ENCODE data around the gene C7orf25. TPM values are rescaled to one million over a fixed set of nuclear protein-coding genes. Genes with fewer than 3 reads are reported as not detected.

C7orf25 gene
- total and polyA plus RNA-seq, 3 experiments from 2014 or later = 2.5 to 5.2 (median 4.6) TPM

- H3K4me3 Mint-ChIP-seq = no peak overlapping the region
- H3K27ac ChIP-seq (ENCODE audit: low read depth, low read length) = no peak overlapping the region
- no peaks in the 10 kb centered on the region for H3K9me3 Mint-ChIP-seq
- peaks cover 5 to 70% (median 24%) of the 10 kb centered on the region in 3 donors for H3K36me3 Mint-ChIP-seq
- ChIA-PET POLR2A (no interaction called here), CTCF (interaction anchor here (2.3 kb wide), 1 partner anchor 10 kb away, joined by 5 read pairs; no protein-coding TSS in a partner anchor)
- H3K4me1 ChIP-seq (ENCODE audit: insufficient read depth, low read length) = peaks cover 28% of the 10 kb centered on the region
- H3K27me3 Mint-ChIP-seq = no peaks in the 10 kb centered on the region
- H3K9me3 ChIP-seq (ENCODE audit: low read length) = no peaks in the 10 kb centered on the region
- H3K27me3 ChIP-seq (ENCODE audit: insufficient read depth, low read length, poor library complexity, severe bottlenecking) = no peaks in the 10 kb centered on the region
- no peak overlapping the region for H3K4me3 ChIP-seq (ENCODE audit: low read length)
- no peak overlapping the region for H3K27ac Mint-ChIP-seq
- H3K4me1 Mint-ChIP-seq = peaks cover 33 to 61% (median 48%) of the 10 kb centered on the region in 3 donors
- no peak for DNase-seq
- peaks cover 45% of the 10 kb centered on the region for H3K36me3 ChIP-seq (ENCODE audit: insufficient read depth, low read length)
Measured at GRCh38 chr7:42925630-42926029, 13.8 kb upstream of the C7orf25 start.

- Mint-ChIP-seq H3K4me1 (peaks cover 25 to 48% (median 37%) of the 10 kb centered on the region in 3 donors), H3K4me3 (no peak overlapping the region), H3K36me3 (peaks cover 5 to 82% (median 34%) of the 10 kb centered on the region in 3 donors), H3K27ac (peak overlapping the region in 1 of 8 donors; percentile 48), H3K27me3 (no peaks in the 10 kb centered on the region), H3K9me3 (no peaks in the 10 kb centered on the region)
- ChIA-PET POLR2A (interaction anchor here (1.3 kb wide), 1 partner anchor 8 kb away, joined by 5 read pairs; the partner anchor contains the start of genes MRPL32 and PSMA2), CTCF (interaction anchor here (0.8 to 2.3 kb wide), 2 partner anchors 11 to 17 kb away, joined by 3 to 5 read pairs; no protein-coding TSS in a partner anchor)
- H3K27ac ChIP-seq (ENCODE audit: low read depth, low read length) = no peak overlapping the region
- H3K4me1 ChIP-seq (ENCODE audit: insufficient read depth, low read length) = peaks cover 15% of the 10 kb centered on the region
- H3K9me3 ChIP-seq (ENCODE audit: low read length) = no peaks in the 10 kb centered on the region
- H3K4me3 ChIP-seq (ENCODE audit: low read length) = no peak overlapping the region
- DNase-seq = no peak
- H3K36me3 ChIP-seq (ENCODE audit: insufficient read depth, low read length) = peaks cover 56% of the 10 kb centered on the region
- H3K27me3 ChIP-seq (ENCODE audit: insufficient read depth, low read length, poor library complexity, severe bottlenecking) = no peaks in the 10 kb centered on the region
Measured at GRCh38 chr7:42924223-42924838, 12.5 kb upstream of the C7orf25 start.

GRCh38 chr7:42922017-42922753 lies 10.3 kb upstream of the C7orf25 start:
- Histone ChIP-seq H3K4me1 (ENCODE audit: insufficient read depth, low read length) (no peaks in the 10 kb centered on the region), H3K36me3 (ENCODE audit: insufficient read depth, low read length) (peaks cover 62% of the 10 kb centered on the region), H3K9me3 (ENCODE audit: low read length) (no peaks in the 10 kb centered on the region), H3K27ac (ENCODE audit: low read depth, low read length) (no peak overlapping the region), H3K4me3 (ENCODE audit: low read length) (no peak overlapping the region), H3K27me3 (ENCODE audit: insufficient read depth, low read length, poor library complexity, severe bottlenecking) (no peaks in the 10 kb centered on the region)
- no peaks in the 10 kb centered on the region for H3K27me3 Mint-ChIP-seq
- no peak for DNase-seq
- H3K27ac Mint-ChIP-seq = peak overlapping the region in 2 of 8 donors; percentile 4 to 29
- peaks cover 5 to 89% (median 36%) of the 10 kb centered on the region in 3 donors for H3K36me3 Mint-ChIP-seq
- H3K4me3 Mint-ChIP-seq = no peak overlapping the region
- H3K4me1 Mint-ChIP-seq = peaks cover 9 to 26% (median 16%) of the 10 kb centered on the region in 3 donors
- POLR2A ChIA-PET = no interaction called here
- CTCF ChIA-PET = no interaction called here
- no peaks in the 10 kb centered on the region for H3K9me3 Mint-ChIP-seq

GRCh38 chr7:42915356-42915755 lies 3.5 kb upstream of the C7orf25 start:
- DNase-seq = no peak
- peaks cover 23% of the 10 kb centered on the region for H3K36me3 ChIP-seq (ENCODE audit: insufficient read depth, low read length)
- no peaks in the 10 kb centered on the region for H3K27me3 ChIP-seq (ENCODE audit: insufficient read depth, low read length, poor library complexity, severe bottlenecking)
- peak overlapping the region in 2 of 8 donors; percentile 45 to 70 for H3K27ac Mint-ChIP-seq
- H3K36me3 Mint-ChIP-seq = peaks cover 0 to 54% (median 10%) of the 10 kb centered on the region in 3 donors
- no peaks in the 10 kb centered on the region for H3K9me3 Mint-ChIP-seq
- no peaks in the 10 kb centered on the region for H3K27me3 Mint-ChIP-seq
- peaks cover 27% of the 10 kb centered on the region for H3K4me1 ChIP-seq (ENCODE audit: insufficient read depth, low read length)
- no peak overlapping the region for H3K4me3 Mint-ChIP-seq
- ChIA-PET CTCF (no interaction called here), POLR2A (interaction anchor here (1.1 kb wide), 1 partner anchor 16 kb away, joined by 3 read pairs; the partner anchor contains the start of genes MRPL32 and PSMA2)
- H3K4me1 Mint-ChIP-seq = peaks cover 15 to 33% (median 32%) of the 10 kb centered on the region in 3 donors
- H3K9me3 ChIP-seq (ENCODE audit: low read length) = no peaks in the 10 kb centered on the region
- no peak overlapping the region for H3K4me3 ChIP-seq (ENCODE audit: low read length)
- no peak overlapping the region for H3K27ac ChIP-seq (ENCODE audit: low read depth, low read length)

- H3K27me3 Mint-ChIP-seq = no peaks in the 10 kb centered on the region
- H3K9me3 Mint-ChIP-seq = no peaks in the 10 kb centered on the region
- H3K36me3 Mint-ChIP-seq = peaks cover 0 to 46% (median 4%) of the 10 kb centered on the region in 3 donors
- H3K4me1 Mint-ChIP-seq = peaks cover 15 to 41% (median 32%) of the 10 kb centered on the region in 3 donors
- POLR2A ChIA-PET = interaction anchor here (1.1 kb wide), 1 partner anchor 17 kb away, joined by 3 read pairs; the partner anchor contains the start of genes MRPL32 and PSMA2
- Histone ChIP-seq H3K4me1 (ENCODE audit: insufficient read depth, low read length) (peaks cover 27% of the 10 kb centered on the region), H3K27me3 (ENCODE audit: insufficient read depth, low read length, poor library complexity, severe bottlenecking) (no peaks in the 10 kb centered on the region), H3K27ac (ENCODE audit: low read depth, low read length) (no peak overlapping the region), H3K9me3 (ENCODE audit: low read length) (no peaks in the 10 kb centered on the region), H3K36me3 (ENCODE audit: insufficient read depth, low read length) (peaks cover 17% of the 10 kb centered on the region), H3K4me3 (ENCODE audit: low read length) (no peak overlapping the region)
- DNase-seq = no peak
- CTCF ChIA-PET = no interaction called here
- H3K4me3 Mint-ChIP-seq = no peak overlapping the region
- H3K27ac Mint-ChIP-seq = peak overlapping the region in 3 of 8 donors; percentile 45 to 75 (median 54)
Measured at GRCh38 chr7:42914421-42915045, 2.7 kb upstream of the C7orf25 start.

- peaks cover 0 to 41% (median 2%) of the 10 kb centered on the region in 3 donors for H3K36me3 Mint-ChIP-seq
- no peaks in the 10 kb centered on the region for H3K27me3 ChIP-seq (ENCODE audit: insufficient read depth, low read length, poor library complexity, severe bottlenecking)
- DNase-seq = no peak
- H3K4me3 Mint-ChIP-seq = no peak overlapping the region
- peaks cover 27% of the 10 kb centered on the region for H3K4me1 ChIP-seq (ENCODE audit: insufficient read depth, low read length)
- no peak overlapping the region for H3K4me3 ChIP-seq (ENCODE audit: low read length)
- no peak overlapping the region for H3K27ac ChIP-seq (ENCODE audit: low read depth, low read length)
- no peaks in the 10 kb centered on the region for H3K9me3 ChIP-seq (ENCODE audit: low read length)
- no peaks in the 10 kb centered on the region for H3K9me3 Mint-ChIP-seq
- H3K4me1 Mint-ChIP-seq = peaks cover 15 to 43% (median 32%) of the 10 kb centered on the region in 3 donors
- H3K36me3 ChIP-seq (ENCODE audit: insufficient read depth, low read length) = peaks cover 12% of the 10 kb centered on the region
- ChIA-PET POLR2A (no interaction called here), CTCF (no interaction called here)
- H3K27me3 Mint-ChIP-seq = no peaks in the 10 kb centered on the region
- peak overlapping the region in 3 of 8 donors; percentile 70 to 75 (median 74) for H3K27ac Mint-ChIP-seq
Measured at GRCh38 chr7:42914009-42914408, 2.1 kb upstream of the C7orf25 start.

- POLR2A ChIA-PET = no interaction called here
- no peaks in the 10 kb centered on the region for H3K27me3 Mint-ChIP-seq
- peaks cover 12% of the 10 kb centered on the region for H3K36me3 ChIP-seq (ENCODE audit: insufficient read depth, low read length)
- H3K27ac ChIP-seq (ENCODE audit: low read depth, low read length) = no peak overlapping the region
- peak overlapping the region in 3 of 8 donors; percentile 72 to 75 (median 74) for H3K27ac Mint-ChIP-seq
- CTCF ChIA-PET = no interaction called here
- no peaks in the 10 kb centered on the region for H3K27me3 ChIP-seq (ENCODE audit: insufficient read depth, low read length, poor library complexity, severe bottlenecking)
- no peaks in the 10 kb centered on the region for H3K9me3 ChIP-seq (ENCODE audit: low read length)
- peak in 1 of 5 donors; percentile 36 for DNase-seq
- no peak overlapping the region for H3K4me3 ChIP-seq (ENCODE audit: low read length)
- H3K4me1 ChIP-seq (ENCODE audit: insufficient read depth, low read length) = peaks cover 27% of the 10 kb centered on the region
- H3K36me3 Mint-ChIP-seq = peaks cover 0 to 38% (median 2%) of the 10 kb centered on the region in 3 donors
- H3K4me1 Mint-ChIP-seq = peaks cover 15 to 43% (median 33%) of the 10 kb centered on the region in 3 donors
- no peak overlapping the region for H3K4me3 Mint-ChIP-seq
- H3K9me3 Mint-ChIP-seq = no peaks in the 10 kb centered on the region
Measured at GRCh38 chr7:42913591-42913990, 1.7 kb upstream of the C7orf25 start.

Measured in CD8-positive, alpha-beta memory T cell (primary cell).